K562 (cell line): ENCODE results near the gene NCOA1. TPM values are rescaled to one million over a fixed set of nuclear protein-coding genes. Genes with fewer than 3 reads are reported as not detected.

Experiments used
- ATAC-seq: fragments of 200-7000 bp; cut with Tn5 transposase; 3 replicates; pipeline ENCODE4 v1.9.1; 2020; ENCODE audit warnings: moderate library complexity
- BruUV-seq: library from RNA; stranded (reverse); fragments of 400-500 nt; replicated peaks from 2 replicates; lab custom pipeline; 2021; lab: Mats Ljungman, UMichigan
- CTCF ChIA-PET: fragments of 300-600 bp; formaldehyde crosslinking; extraction: SDS; loops from one replicate; lab custom pipeline; 2021; ENCODE audit warnings: low intra/inter-chr PET ratio; lab: Yijun Ruan, JAX
- POLR2A ChIA-PET: fragments of 300-600, 350-650 bp; sonication (Branson Sonifier 250); formaldehyde crosslinking; extraction: SDS; loops from one replicate; lab custom pipeline; 2021; ENCODE audit warnings: antibody characterized with exemption, inconsistent platforms; lab: Yijun Ruan, JAX
- DNase-seq, 4 experiments: peaks; one replicate each; pipeline versions ENCODE4 v3.0.0 to v3.0.0-alpha.2; 2011 to 2018; ENCODE audit warnings: low spot score in 3 of 4, mixed read lengths in 3 of 4; ENCODE audit errors: extremely low read depth in 1 of 4
- FAIRE-seq: peaks from 2 replicates; lab custom pipeline; 2011; peaks lifted over from hg19 to GRCh38; lab: Jason Lieb, UNC
- H2AFZ ChIP-seq: 2 replicates; pipeline ENCODE4 v1.6.0; 2011; ENCODE audit warnings: low read depth, low read length, control low read depth, inconsistent platforms
- H3K27ac ChIP-seq: fragments of 200-600 bp; 3 replicates; pipeline ENCODE4 v1.8.0; 2011; ENCODE audit warnings: low read depth, mild to moderate bottlenecking, control low read depth, inconsistent platforms, low read length, moderate library complexity, mixed read lengths; ENCODE audit errors: extremely low read depth
- H3K27me3 ChIP-seq, 2 experiments: fragments of 300-600 bp in 1 of 2; 2 replicates in 1 of 2; 3 replicates in 1 of 2; pipeline versions ENCODE4 v1.6.0 to v1.8.0; 2011; ENCODE audit warnings: inconsistent platforms in 2 of 2, low read length in 2 of 2, mild to moderate bottlenecking in 1 of 2, mixed read lengths in 1 of 2, moderate library complexity in 1 of 2; ENCODE audit not compliant: control insufficient read depth in 2 of 2, insufficient read depth in 2 of 2
- H3K36me3 ChIP-seq: fragments of 300-600 bp; 3 replicates; pipeline ENCODE4 v1.8.0; 2011; ENCODE audit warnings: mild to moderate bottlenecking, low read length, inconsistent platforms; ENCODE audit not compliant: control insufficient read depth, insufficient read depth
- H3K4me1 ChIP-seq, 2 experiments: fragments of 200-600 bp in 1 of 2; replicated peaks in 1 of 2; 2 replicates in 1 of 2; 3 replicates in 1 of 2; pipeline versions ENCODE4 v1.5.1 to v1.8.0; 2011; ENCODE audit warnings: inconsistent platforms in 2 of 2, low read length in 2 of 2, mild to moderate bottlenecking in 1 of 2, mixed read lengths in 1 of 2, moderate library complexity in 1 of 2; ENCODE audit not compliant: control insufficient read depth in 2 of 2, insufficient read depth in 2 of 2
- H3K4me2 ChIP-seq: 2 replicates; pipeline ENCODE4 v1.6.1; 2011; ENCODE audit warnings: low read length, control low read depth, inconsistent platforms, mixed read lengths; ENCODE audit not compliant: insufficient read depth
- H3K4me3 ChIP-seq: fragments of 200-600 bp; sonication (generic), shearing (Covaris generic); 2 replicates; pipeline ENCODE4 v1.5.1; 2016; ENCODE audit warnings: control low read depth, inconsistent platforms
- H3K79me2 ChIP-seq: fragments of 200-600 bp; 3 replicates; pipeline ENCODE4 v1.8.0; 2011; ENCODE audit warnings: low read length, inconsistent platforms; ENCODE audit not compliant: control insufficient read depth, insufficient read depth
- H3K9ac ChIP-seq, 2 experiments: 2 replicates each; pipeline versions ENCODE4 v1.6.0 to v1.6.1; 2011; ENCODE audit warnings: low read depth in 2 of 2, low read length in 2 of 2, control low read depth in 1 of 2, inconsistent platforms in 1 of 2, mild to moderate bottlenecking in 1 of 2, mixed read lengths in 1 of 2; ENCODE audit not compliant: insufficient read depth in 1 of 2
- H3K9me1 ChIP-seq: one replicate; pipeline ENCODE4 v1.6.0; 2011; ENCODE audit warnings: inconsistent platforms, mild to moderate bottlenecking, low read length, moderate library complexity; ENCODE audit not compliant: control insufficient read depth, insufficient read depth
- H3K9me3 ChIP-seq: replicated peaks from 2 replicates; pipeline ENCODE4 v1.5.1; 2011; ENCODE audit warnings: low read depth, low read length, inconsistent platforms; ENCODE audit not compliant: control insufficient read depth, insufficient read depth
- H4K20me1 ChIP-seq: replicated peaks from 2 replicates; pipeline ENCODE4 v1.6.1; 2011; ENCODE audit warnings: low read length, inconsistent platforms, mixed read lengths; ENCODE audit not compliant: control insufficient read depth, insufficient read depth
- AFF1 ChIP-seq, 2 experiments: fragments of 450-650 bp; IDR thresholded peaks; 2 replicates each; pipeline ENCODE4 v1.6.1; 2018; ENCODE audit warnings: mild to moderate bottlenecking in 2 of 2, low read depth in 1 of 2; ENCODE audit not compliant: partially characterized antibody in 2 of 2
- CEBPB ChIP-seq: fragments of 450-650 bp; IDR thresholded peaks from 2 replicates; pipeline ENCODE4 v1.6.1; 2016; ENCODE audit warnings: missing genetic modification characterization, missing compliant biosample characterization
- DDX20 ChIP-seq: fragments of 450-650 bp; IDR thresholded peaks from 2 replicates; pipeline ENCODE4 v1.6.1; 2016; ENCODE audit warnings: missing genetic modification characterization, low read depth, mild to moderate bottlenecking, missing compliant biosample characterization, moderate library complexity
- GTF2F1 ChIP-seq: IDR thresholded peaks from 2 replicates; pipeline ENCODE4 v1.6.1; 2011; ENCODE audit warnings: low read depth, low read length, improper control_type of control experiment
- HBP1 ChIP-seq: fragments of 450-650 bp; formaldehyde crosslinking; IDR thresholded peaks from 2 replicates; pipeline ENCODE4 v1.4.0; 2022; ENCODE audit warnings: missing genetic modification characterization
- HDAC8 ChIP-seq: fragments of 450-650 bp; IDR thresholded peaks from 2 replicates; pipeline ENCODE4 v1.6.1; 2016; ENCODE audit warnings: mild to moderate bottlenecking, missing genetic modification characterization, moderate library complexity, missing compliant biosample characterization
- HMG20A ChIP-seq: fragments of 450-650 bp; formaldehyde crosslinking; conservative IDR thresholded peaks from 2 replicates; pipeline ENCODE4 v1.4.0; 2020; ENCODE audit warnings: mild to moderate bottlenecking, mixed read lengths
- MAFG ChIP-seq: fragments of 450-650 bp; conservative IDR thresholded peaks from 2 replicates; pipeline ENCODE4 v1.6.1; 2016; ENCODE audit warnings: missing genetic modification characterization, missing compliant biosample characterization
- PRMT5 ChIP-seq: sonication (generic); formaldehyde crosslinking; IDR thresholded peaks from 2 replicates; pipeline ENCODE4 v1.5.0; 2020; ENCODE audit warnings: missing genetic modification reagents
- RUNX1 ChIP-seq: sonication (generic); IDR thresholded peaks from 2 replicates; pipeline ENCODE4 v1.6.1; 2016; ENCODE audit warnings: antibody characterized with exemption, low read depth
- SOX6 ChIP-seq: fragments of 450-650 bp; IDR thresholded peaks from 2 replicates; pipeline ENCODE4 v1.6.1; 2014; ENCODE audit warnings: mild to moderate bottlenecking
- SREBF2 ChIP-seq: sonication (generic); formaldehyde crosslinking; IDR thresholded peaks from 2 replicates; pipeline ENCODE4 v1.4.0; 2020; ENCODE audit warnings: mild to moderate bottlenecking, missing genetic modification reagents
- TBL1XR1 ChIP-seq, 2 experiments: IDR thresholded peaks; 2 replicates each; pipeline ENCODE4 v1.6.1; 2012; ENCODE audit warnings: improper control_type of control experiment in 2 of 2, low read length in 2 of 2, mild to moderate bottlenecking in 1 of 2
- TGIF2 ChIP-seq: sonication (generic); formaldehyde crosslinking; IDR thresholded peaks from 2 replicates; pipeline ENCODE4 v1.8.1; 2022; ENCODE audit warnings: mild to moderate bottlenecking, missing genetic modification reagents, moderate library complexity
- XRCC4 ChIP-seq: IDR thresholded peaks from one replicate; pipeline ENCODE4 v1.6.1; 2011; ENCODE audit not compliant: insufficient read depth, insufficient read length; ENCODE audit errors: extremely low read depth
- XRCC5 ChIP-seq: fragments of 200-400 bp; formaldehyde crosslinking; IDR thresholded peaks from 2 replicates; pipeline ENCODE4 v1.6.1; 2017; ENCODE audit warnings: low read depth, mild to moderate bottlenecking, low read length
- ZBTB7A ChIP-seq: IDR thresholded peaks from 2 replicates; pipeline ENCODE4 v1.6.1; 2011; ENCODE audit warnings: low read depth, mild to moderate bottlenecking, low read length, moderate library complexity, borderline replicate concordance; ENCODE audit not compliant: control insufficient read depth
- ZFP1 ChIP-seq: fragments of 450-650 bp; formaldehyde crosslinking; IDR thresholded peaks from 2 replicates; pipeline ENCODE4 v1.4.0; 2020; ENCODE audit warnings: mild to moderate bottlenecking, mixed read lengths
- ZNF232 ChIP-seq: sonication (generic); formaldehyde crosslinking; IDR thresholded peaks from 2 replicates; pipeline ENCODE4 v1.8.0; 2022; ENCODE audit warnings: mild to moderate bottlenecking, missing genetic modification reagents
- ZNF830 ChIP-seq: fragments of 250-450 bp; sonication (Bioruptor Pico); IDR thresholded peaks from 2 replicates; pipeline ENCODE4 v1.5.0; 2021; ENCODE audit warnings: mild to moderate bottlenecking
- WGBS: fragments of 100-300 bp; shearing (Covaris generic); methylation state at CpG from one replicate; pipeline ENCODE4 v1.1.6; 2016; ENCODE audit warnings: low coverage, mixed read lengths; ENCODE audit not compliant: insufficient coverage; ENCODE audit errors: missing lambda C conversion rate; 5-methylcytosine and 5-hydroxymethylcytosine counted together
- in situ Hi-C: fragments of 300-500 bp; cut with MboI; formaldehyde crosslinking; loops from 4 replicates; pipeline ENCODE4 v1.15.0; 2018; ENCODE audit warnings: inconsistent platforms, mixed read lengths
- intact Hi-C: fragments of 100-400 bp; cut with micrococcal nuclease; formaldehyde crosslinking; loops from 2 replicates; pipeline ENCODE4 v1.14.2; 2022
- polyA plus RNA-seq, 8 experiments: library from polyadenylated mRNA; depleted of rRNA in 4 of 8; stranded (reverse) in 5 of 8; unstranded in 3 of 8; fragments of >200 nt; fragmentation: Nextera tagmentation in 2 of 8; fragmentation: Illumina TruSeq in 1 of 8; extraction: Ambion mirVana in 2 of 8; extraction: Trizol in 1 of 8; gene quantifications; 2 replicates each; pipeline versions ENCODE4 v1.2.1 to v1.2.3, GENCODE V29; 2011 to 2014; ENCODE audit warnings: inconsistent platforms in 1 of 8, missing spikeins in 1 of 8
- total RNA-seq, 7 experiments: library from RNA; depleted of rRNA in 6 of 7; stranded (reverse); fragments of >200 nt in 6 of 7; fragmentation: Illumina TruSeq in 2 of 7; extraction: Trizol in 2 of 7; gene quantifications; 2 replicates each; pipeline versions ENCODE4 v1.2.1 to v1.2.3, GENCODE V29; 2011 to 2021; ENCODE audit warnings: low replicate concordance in 1 of 7

Gene NCOA1
- total and polyA plus RNA-seq, 9 of the 15 experiments (the other 6 are each of a cell fraction or from before 2014, with no cell fraction given), result 4.9 to 25.7 (median 17.0) TPM

DNA sequence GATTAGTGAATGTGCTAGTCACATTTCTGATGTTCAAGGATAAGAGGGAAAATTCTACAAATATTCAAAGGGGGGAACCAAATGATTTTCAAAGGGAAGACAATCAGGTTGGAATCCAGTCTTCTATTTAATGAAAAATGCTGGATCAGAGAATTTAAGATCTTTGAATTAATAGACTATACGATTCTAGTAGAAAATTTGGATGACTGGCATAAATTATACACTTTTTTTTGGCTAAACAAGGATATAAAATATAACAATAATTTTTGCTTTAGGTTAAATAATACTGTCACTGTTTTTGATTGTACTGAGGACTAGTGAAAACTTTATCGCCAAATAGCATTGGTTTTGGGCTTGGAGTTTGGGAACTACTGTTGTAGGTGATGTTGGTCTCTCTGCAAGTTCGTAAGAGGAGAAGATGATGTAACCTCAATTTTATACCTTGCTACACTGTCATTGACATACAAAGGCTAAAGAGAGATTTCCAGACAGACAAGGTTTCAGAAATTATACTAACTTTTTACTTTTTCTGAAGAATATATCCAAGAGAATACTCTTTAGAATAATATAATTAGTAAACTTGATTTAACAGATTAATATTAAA is 51.3 kb downstream of the NCOA1 start:
- H2AFZ ChIP-seq, result no peak overlapping the region
- H3K4me2 ChIP-seq, result no peak overlapping the region
- FAIRE-seq, result no peak
- in situ Hi-C loops (no loop called here), intact Hi-C loops (loop anchor here (2.0 kb wide), 1 partner anchor 122 kb away; no protein-coding TSS in a partner anchor)
- CTCF ChIA-PET, result no interaction called here
- no peaks in the 10 kb centered on the region for H3K27me3 ChIP-seq
- POLR2A ChIA-PET, result no interaction called here
- no peaks in the 10 kb centered on the region for H3K9me3 ChIP-seq
- no peaks in the 10 kb centered on the region for H3K36me3 ChIP-seq
- H3K4me1 ChIP-seq, result no peaks in the 10 kb centered on the region
- DNase-seq, result no peak
- WGBS, result 87% methylated on average over 3 of the region's 3 CpGs
- BruUV-seq, result no TSS peak
- no peaks in the 10 kb centered on the region for H3K9me1 ChIP-seq
- H3K27ac ChIP-seq, result no peak overlapping the region
- H3K9ac ChIP-seq, result no peak overlapping the region
- H3K4me3 ChIP-seq, result no peak overlapping the region
- no peaks in the 10 kb centered on the region for H4K20me1 ChIP-seq
- no peak for ATAC-seq
- H3K79me2 ChIP-seq, result no peaks in the 10 kb centered on the region
- TF ChIP-seq TBL1XR1 (IDR thresholded peaks at IDR 0.05; ENCODE audit: low read length in 2 of 2), result no peak
- no peak for TF ChIP-seq ZBTB7A
- TF ChIP-seq AFF1 (IDR thresholded peaks at IDR 0.05; ENCODE audit: low read depth in 1 of 2, partially characterized antibody in 2 of 2), result no peak
- no peak for TF ChIP-seq GTF2F1
- TF ChIP-seq ZNF232, result no peak
- peak; percentile 94 for TF ChIP-seq ZFP1 (CRISPR knock-in tag)
- TF ChIP-seq CEBPB (tag), result peak; percentile 64; the same call in 1 of the 2 replicates
- no peak for TF ChIP-seq PRMT5 (CRISPR knock-in tag)
- TF ChIP-seq XRCC5, result no peak
- no peak for TF ChIP-seq SREBF2 (CRISPR knock-in tag)
- TF ChIP-seq HDAC8 (tag), result no peak
- TF ChIP-seq XRCC4, result no peak
- no peak for TF ChIP-seq RUNX1
- peak; percentile 44 for TF ChIP-seq MAFG (tag)
- no peak for TF ChIP-seq TGIF2 (CRISPR knock-in tag)
- TF ChIP-seq DDX20 (tag), result no peak
- TF ChIP-seq ZNF830 (CRISPR knock-in tag), result no peak
- TF ChIP-seq HMG20A, result no peak
- no peak for TF ChIP-seq HBP1 (CRISPR knock-in tag)
- no peak for TF ChIP-seq SOX6
